Epithelial cell of proximal tubule (primary cell): ENCODE measurements around the gene NKD1. TPM values are rescaled to one million over a fixed set of nuclear protein-coding genes. Genes with fewer than 3 reads are reported as not detected.

Source experiments
- DNase-seq: peaks from one replicate; pipeline ENCODE4 v3.0.0-alpha.2; 2011; ENCODE audit warnings: low read depth
- H3K4me3 ChIP-seq: 2 replicates; pipeline ENCODE4 v1.5.1; 2011; ENCODE audit warnings: low read depth, mild to moderate bottlenecking, low read length
- CTCF ChIP-seq: conservative IDR thresholded peaks from 2 replicates; pipeline ENCODE4 v1.5.1; 2012; ENCODE audit warnings: low read depth, mild to moderate bottlenecking, low read length
- total RNA-seq: library from RNA; depleted of rRNA; stranded (reverse); fragments of >200 nt; gene quantifications from 2 replicates; pipeline ENCODE4 v1.2.3, GENCODE V29; 2015

NKD1 gene
- total RNA-seq, 1 donor from 2014 or later, result not detected

GRCh38 chr16:50593410-50594150 is 45.4 kb downstream of the NKD1 start:
- DNase-seq, result no peak
- H3K4me3 ChIP-seq, result no peak overlapping the region
- TF ChIP-seq CTCF, result peak; percentile 39

- no peak overlapping the region for H3K4me3 ChIP-seq
- DNase-seq, result no peak
- TF ChIP-seq CTCF, result no peak
Measured at GRCh38 chr16:50594308-50595260, 46.4 kb downstream of the NKD1 start.

GRCh38 chr16:50595859-50596258 is 47.7 kb downstream of the NKD1 start:
- no peak for DNase-seq
- TF ChIP-seq CTCF, result no peak
- H3K4me3 ChIP-seq, result no peak overlapping the region

- TF ChIP-seq CTCF, result no peak
- DNase-seq, result no peak
- no peak overlapping the region for H3K4me3 ChIP-seq
Measured at GRCh38 chr16:50596762-50597450, 48.7 kb downstream of the NKD1 start.

GRCh38 chr16:50597563-50598255 is 49.5 kb downstream of the NKD1 start:
- no peak for DNase-seq

More at GRCh38 chr16:50597563-50598255, 49.5 kb downstream of the NKD1 start:
- no peak for TF ChIP-seq CTCF
- no peak overlapping the region for H3K4me3 ChIP-seq
